BE2C (cell line): ENCODE results near the gene TAS2R60. TPM values are rescaled to one million over a fixed set of nuclear protein-coding genes. Genes with fewer than 3 reads are reported as not detected.

Experiments used
- DNase-seq: peaks from one replicate; pipeline ENCODE4 v3.0.0-alpha.2; 2020
- H3K27me3 ChIP-seq: fragments of 250-450 bp; sonication (Bioruptor Pico); 2 replicates; pipeline ENCODE4 v1.5.1; 2020; ENCODE audit warnings: mild to moderate bottlenecking
- H3K36me3 ChIP-seq: fragments of 250-450 bp; sonication (Bioruptor Pico); 2 replicates; pipeline ENCODE4 v1.5.1; 2020; ENCODE audit warnings: mild to moderate bottlenecking
- H3K4me1 ChIP-seq: fragments of 250-450 bp; sonication (Bioruptor Pico); 2 replicates; pipeline ENCODE4 v1.5.1; 2020
- H3K4me3 ChIP-seq: 2 replicates; pipeline ENCODE4 v1.5.1; 2011; ENCODE audit warnings: low read depth, low read length
- H3K9me3 ChIP-seq: fragments of 250-450 bp; sonication (Bioruptor Pico); 2 replicates; pipeline ENCODE4 v1.5.1; 2020
- CTCF ChIP-seq: IDR thresholded peaks from 2 replicates; pipeline ENCODE4 v1.5.1; 2012; ENCODE audit warnings: mild to moderate bottlenecking, low read depth, low read length
- polyA plus RNA-seq: library from polyadenylated mRNA; unstranded; fragments of >200 nt; gene quantifications from one replicate; pipeline ENCODE4 v1.2.1, GENCODE V29; 2012; ENCODE audit warnings: low read depth, missing spikeins; ENCODE audit not compliant: insufficient read length, insufficient read depth

The TAS2R60 gene
- polyA plus RNA-seq = not detected

GRCh38 chr7:143443153-143443552, at the start of gene TAS2R60:
Gene TAS2R60, plus strand, starts transcription at chr7:143443453. Its CDS starts 0 bp downstream, at chr7:143443453.
- H3K4me3 ChIP-seq = no peak within 1 kb of the TSS
- no peaks in the 10 kb centered on the region for H3K9me3 ChIP-seq
- no peaks in the 10 kb centered on the region for H3K4me1 ChIP-seq
- no peak for DNase-seq
- TF ChIP-seq CTCF = no peak
- no peaks in the 10 kb centered on the region for H3K36me3 ChIP-seq
- H3K27me3 ChIP-seq = peaks cover 7% of the 10 kb centered on the region; the same call in 1 of the 2 replicates

GRCh38 chr7:143394068-143394467, 49.2 kb upstream of the TAS2R60 start:
- TF ChIP-seq CTCF = no peak
- no peak for DNase-seq
- H3K4me1 ChIP-seq = peaks cover 6% of the 10 kb centered on the region; the same call in 1 of the 2 replicates
- peaks cover under 1% of the 10 kb centered on the region; the same call in 1 of the 2 replicates for H3K27me3 ChIP-seq
- H3K4me3 ChIP-seq = no peak overlapping the region
- H3K36me3 ChIP-seq = peaks cover 23% of the 10 kb centered on the region
- H3K9me3 ChIP-seq = no peaks in the 10 kb centered on the region

- H3K9me3 ChIP-seq = no peaks in the 10 kb centered on the region
- H3K36me3 ChIP-seq = peaks cover 19% of the 10 kb centered on the region
- peaks cover 6% of the 10 kb centered on the region; the same call in 1 of the 2 replicates for H3K4me1 ChIP-seq
- TF ChIP-seq CTCF = no peak
- H3K27me3 ChIP-seq = peaks cover 7% of the 10 kb centered on the region
- no peak for DNase-seq
- no peak overlapping the region for H3K4me3 ChIP-seq
These were observed 48.5 kb upstream of the TAS2R60 start for GRCh38 chr7:143394777-143395176.

- no peak for DNase-seq
These were observed 47.8 kb upstream of the TAS2R60 start for GRCh38 chr7:143395187-143396149.

GRCh38 chr7:143396182-143396581, 47.1 kb upstream of the TAS2R60 start:
- Histone ChIP-seq H3K4me3 (no peak overlapping the region), H3K4me1 (peaks cover 6% of the 10 kb centered on the region; the same call in 1 of the 2 replicates), H3K27me3 (peaks cover 12% of the 10 kb centered on the region), H3K36me3 (peaks cover 8% of the 10 kb centered on the region), H3K9me3 (no peaks in the 10 kb centered on the region)
- no peak for TF ChIP-seq CTCF
- no peak for DNase-seq

More at GRCh38 chr7:143395187-143396149, 47.8 kb upstream of the TAS2R60 start:
- Histone ChIP-seq H3K4me1 (peaks cover 6% of the 10 kb centered on the region; the same call in 1 of the 2 replicates), H3K4me3 (no peak overlapping the region), H3K9me3 (no peaks in the 10 kb centered on the region), H3K27me3 (peaks cover 7% of the 10 kb centered on the region), H3K36me3 (peaks cover 12% of the 10 kb centered on the region)
- no peak for TF ChIP-seq CTCF
